ENCODE measurements around the gene BANF1.
A peak's percentile ranks its signal among the peaks of the same experiment; 100 is the strongest.
"Not testable (repeated sequence)": the region's sequence is repeated elsewhere in the genome, so short reads cannot be mapped to it uniquely, and the experiment has no call there.

BANF1 gene

DNA sequence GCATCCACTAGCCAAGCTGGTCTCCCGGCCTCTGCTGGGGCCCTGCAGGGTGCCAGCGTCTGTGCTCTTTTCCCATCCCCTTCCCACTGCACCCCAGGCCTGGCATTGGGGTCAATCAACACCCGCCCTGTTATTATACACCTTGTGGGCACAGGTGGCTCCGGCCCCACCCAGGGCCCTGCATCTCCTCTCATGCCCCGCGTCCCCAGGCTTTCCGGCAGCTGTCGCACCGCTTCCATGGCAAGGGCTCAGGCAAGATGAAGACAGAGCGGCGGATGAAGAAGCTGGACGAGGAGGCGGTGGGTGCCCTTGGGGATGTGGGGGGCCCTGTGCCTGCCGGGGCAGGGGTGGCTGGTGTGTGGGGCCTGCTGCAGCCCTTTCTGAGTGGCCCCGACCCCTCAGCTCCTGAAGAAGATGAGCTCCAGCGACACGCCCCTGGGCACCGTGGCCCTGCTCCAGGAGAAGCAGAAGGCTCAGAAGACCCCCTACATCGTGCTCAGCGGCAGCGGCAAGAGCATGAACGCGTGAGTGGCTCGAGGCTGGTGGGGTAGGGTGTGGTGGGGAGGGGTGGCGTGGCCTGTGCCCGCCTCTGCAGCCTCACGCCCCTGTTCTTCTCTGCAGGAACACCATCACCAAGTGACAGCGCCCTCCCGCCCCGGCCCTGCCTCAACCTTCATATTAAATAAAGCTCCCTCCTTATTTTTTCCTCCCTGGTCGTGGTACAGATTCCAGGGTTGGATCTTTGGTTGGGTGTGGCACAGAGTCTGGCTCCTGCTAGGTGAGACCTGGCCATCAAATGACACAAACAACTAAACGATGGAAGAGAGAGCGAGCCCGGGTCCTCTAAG lies 23.7 kb upstream of the BANF1 start:
- DNase-seq (ENCODE audit: low spot score): no peak

DNA sequence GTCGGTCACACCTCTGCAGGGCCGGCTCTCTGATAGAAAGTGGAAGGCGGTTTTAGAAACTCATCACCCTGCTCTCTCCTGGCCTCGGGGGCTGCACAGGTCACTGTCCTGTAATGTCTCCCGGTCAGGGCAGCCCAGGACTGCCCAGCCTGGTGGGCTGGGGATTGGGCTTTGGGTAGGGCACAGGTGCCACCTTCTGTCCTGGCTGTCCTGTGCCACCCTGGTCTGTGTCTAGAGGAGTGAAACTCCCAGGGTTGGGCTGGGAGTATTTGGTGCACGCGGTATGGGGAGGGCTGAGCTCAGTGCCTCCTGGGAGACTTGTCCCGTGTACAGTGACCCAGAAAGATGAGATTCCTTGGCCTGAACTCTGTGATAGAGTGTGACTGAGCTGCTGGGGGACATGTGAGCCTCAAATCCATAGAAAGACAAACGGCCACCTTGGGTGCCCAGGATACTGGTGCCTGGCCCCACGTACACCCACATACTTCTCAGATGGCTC lies 23.0 kb upstream of the BANF1 start:
- no peak for DNase-seq (ENCODE audit: low spot score)

DNA sequence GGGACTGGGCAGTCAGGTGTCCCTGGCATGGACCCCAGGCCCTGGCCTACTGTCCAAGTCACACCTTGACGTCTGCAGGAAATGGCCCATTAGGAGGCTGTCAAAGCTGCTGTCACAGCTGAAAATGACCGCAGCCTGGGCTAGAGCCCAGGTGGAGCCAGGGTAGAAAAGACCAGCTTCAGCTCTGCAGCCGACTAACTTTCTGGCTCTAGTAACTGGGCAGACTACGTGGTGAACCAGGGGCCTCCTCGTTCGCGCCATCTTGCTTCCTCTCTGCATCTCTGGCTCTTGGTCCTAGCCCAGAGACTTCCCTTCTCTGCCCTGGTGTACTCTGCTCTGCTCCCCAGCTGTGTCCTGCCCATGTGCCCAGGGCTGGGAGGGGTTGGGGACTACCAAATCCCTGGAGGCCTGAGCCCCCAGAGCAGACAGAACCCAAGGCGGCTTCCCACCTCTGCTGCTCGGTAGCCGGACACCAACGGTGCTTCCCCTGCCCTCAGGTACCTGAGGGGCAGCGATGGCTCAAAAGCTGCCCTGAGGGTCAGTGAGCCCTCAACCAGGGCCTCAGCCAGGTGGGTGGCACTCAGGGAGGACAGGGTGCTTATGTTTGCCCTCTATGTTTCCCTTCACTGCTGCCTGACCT lies 21.1 kb upstream of the BANF1 start:
- DNase-seq (ENCODE audit: low spot score): no peak

DNA sequence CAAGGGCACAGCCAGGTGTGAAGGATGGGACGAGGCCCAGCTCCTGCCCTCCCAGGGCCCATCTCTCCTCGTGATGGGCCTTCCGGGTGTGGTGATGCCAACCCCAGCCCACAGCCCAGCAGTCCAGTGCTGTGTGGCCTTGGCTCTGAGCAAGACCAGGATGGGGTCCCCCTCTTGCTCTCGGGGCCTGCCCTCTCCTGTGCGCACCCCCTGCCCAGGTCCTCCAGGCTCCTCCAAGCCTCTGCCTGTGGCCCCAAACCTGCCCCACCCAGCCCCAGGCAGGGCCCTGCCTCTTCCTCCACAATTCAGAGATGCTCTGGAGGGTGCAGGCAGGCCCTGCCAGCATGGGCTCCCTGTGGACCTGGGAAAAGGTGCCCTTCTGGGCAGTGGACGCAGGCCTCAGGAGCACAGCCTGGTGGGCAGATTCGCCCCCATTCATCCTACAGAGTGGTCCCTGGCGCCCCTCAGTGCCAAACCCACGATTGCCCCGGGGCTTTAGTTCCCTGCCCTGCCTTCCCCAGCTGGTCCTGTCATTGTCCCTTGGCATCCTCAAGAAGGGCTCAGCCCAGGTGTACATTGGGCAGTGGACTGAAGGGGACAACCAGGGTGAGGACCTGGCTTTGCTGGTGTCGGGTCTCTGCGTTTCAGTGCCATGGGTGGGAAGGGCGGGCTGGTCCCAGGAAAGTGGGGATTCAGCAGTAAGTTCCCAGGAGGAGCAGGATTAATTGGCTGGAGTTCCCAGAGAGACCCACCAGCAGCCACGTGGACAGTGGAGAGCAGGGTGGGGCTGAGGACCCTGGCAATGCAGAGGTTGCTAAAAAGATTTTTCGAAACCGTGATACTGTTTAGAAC lies 20.1 kb upstream of the BANF1 start:
- DNase-seq (ENCODE audit: low spot score): no peak

DNA sequence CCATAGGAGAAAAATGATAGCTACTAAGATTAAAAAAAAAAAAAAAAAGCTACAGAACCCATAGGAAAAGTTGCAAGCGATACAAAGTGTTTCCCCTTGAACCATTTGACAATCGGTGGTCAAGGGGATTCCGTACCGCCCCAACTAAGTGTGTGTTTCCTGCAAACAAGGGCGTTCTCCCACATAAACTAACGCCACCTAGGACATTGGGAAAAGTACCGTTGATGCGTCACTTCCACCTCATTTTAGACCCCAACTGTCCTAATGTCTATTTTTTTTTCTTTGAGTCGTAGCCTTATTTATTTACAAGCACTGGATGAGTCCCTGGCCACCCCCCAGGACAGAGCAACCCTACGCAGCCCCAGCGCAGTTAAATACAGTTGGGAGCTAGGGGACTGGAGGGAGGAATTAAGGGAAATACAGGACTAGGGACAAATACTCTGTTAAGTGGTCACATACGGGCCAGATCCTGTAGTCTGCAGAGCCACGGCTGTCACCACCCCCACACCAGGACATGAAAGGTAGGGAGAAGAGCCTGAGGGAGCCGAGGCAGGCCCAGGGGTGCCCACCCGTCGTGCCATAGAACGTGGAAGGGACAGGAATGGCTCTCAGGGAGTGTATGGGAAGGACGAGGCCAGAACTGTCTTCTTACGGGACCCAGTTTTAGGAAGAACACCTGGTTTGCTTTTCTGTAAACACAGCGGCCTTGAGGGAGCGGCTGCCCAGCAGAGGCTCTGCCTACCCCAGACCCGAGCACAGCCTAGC lies 19.3 kb upstream of the BANF1 start:
- DNase-seq (ENCODE audit: low spot score): no peak

DNA sequence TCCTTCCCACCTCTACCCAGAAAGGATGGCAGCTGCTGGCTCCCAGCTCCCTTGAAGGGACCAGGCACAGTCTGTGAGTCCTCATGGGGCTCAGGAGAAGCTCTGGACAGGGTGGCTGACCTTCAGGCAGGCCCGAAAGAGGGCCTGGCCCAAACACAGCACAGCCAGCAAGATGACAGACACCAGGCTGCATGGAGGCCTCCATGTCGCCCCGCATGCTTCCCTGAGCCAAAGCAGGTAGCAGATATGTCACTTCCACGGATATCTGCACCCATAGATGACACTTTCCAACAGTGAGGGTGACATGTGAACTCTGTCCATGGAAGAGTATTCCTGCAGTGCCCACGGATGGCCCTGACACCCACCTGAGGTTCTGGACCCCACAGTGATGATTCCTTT lies 18.7 kb upstream of the BANF1 start:
- no peak for DNase-seq (ENCODE audit: low spot score)

DNA sequence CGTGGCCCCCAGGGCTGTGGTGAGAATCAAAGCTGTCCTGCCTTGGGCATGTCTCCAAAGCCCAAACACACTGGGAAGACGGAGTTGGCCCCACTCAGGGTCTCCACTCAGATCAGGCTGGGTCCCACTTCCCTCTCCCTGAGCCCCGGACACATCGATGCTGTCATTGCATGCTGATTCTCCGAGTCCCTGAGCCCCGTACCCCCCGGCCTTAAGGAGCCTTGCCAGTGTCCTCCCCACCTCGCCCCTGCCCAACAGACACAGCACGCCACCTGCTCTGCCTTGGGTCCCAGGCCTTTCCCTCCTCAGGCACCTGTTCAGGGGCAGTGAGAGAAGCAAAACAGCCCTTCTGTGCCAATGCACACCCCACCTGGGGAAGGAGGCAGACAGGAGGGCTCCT lies 15.0 kb upstream of the BANF1 start:
- DNase-seq (ENCODE audit: low spot score): no peak

DNA sequence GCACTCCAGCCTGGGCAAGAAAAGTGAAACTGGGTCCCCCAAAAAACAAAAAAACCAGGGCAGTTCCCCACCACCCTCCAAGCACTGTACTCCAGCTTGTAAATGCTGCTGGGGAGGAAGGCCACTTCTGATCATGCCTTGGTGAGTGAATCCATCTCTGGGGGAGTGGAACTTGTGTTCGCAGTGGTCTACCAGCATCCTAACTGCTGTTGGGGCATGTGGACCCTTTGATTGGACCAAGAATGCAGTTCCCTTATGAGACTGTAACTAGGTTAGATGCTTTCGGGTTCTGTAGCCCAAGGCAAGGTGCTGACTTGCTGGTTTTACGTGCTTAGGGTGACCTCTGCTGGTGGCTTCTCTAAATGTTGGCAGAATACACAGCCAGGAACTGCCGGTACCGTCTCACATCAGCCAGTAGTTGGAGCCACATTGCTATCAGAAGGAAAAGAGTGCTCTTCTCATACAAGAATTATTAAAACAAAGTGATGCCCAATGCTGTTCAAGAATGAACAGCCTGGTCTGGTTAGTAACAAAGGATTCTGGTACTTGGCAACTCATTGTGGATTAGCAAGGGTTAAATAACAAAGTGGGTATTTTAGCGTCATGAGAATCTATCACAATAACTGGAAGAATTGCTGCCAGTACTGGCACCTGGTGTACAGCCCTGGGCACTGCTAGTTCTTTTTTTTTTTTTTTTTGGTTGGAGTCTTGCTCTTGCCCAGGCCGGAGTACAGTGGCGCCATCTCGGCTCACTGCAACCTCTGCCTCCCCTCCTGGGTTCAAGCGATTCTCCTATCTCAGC lies 13.3 kb upstream of the BANF1 start:
- DNase-seq (ENCODE audit: low spot score): peak; percentile 91

DNA sequence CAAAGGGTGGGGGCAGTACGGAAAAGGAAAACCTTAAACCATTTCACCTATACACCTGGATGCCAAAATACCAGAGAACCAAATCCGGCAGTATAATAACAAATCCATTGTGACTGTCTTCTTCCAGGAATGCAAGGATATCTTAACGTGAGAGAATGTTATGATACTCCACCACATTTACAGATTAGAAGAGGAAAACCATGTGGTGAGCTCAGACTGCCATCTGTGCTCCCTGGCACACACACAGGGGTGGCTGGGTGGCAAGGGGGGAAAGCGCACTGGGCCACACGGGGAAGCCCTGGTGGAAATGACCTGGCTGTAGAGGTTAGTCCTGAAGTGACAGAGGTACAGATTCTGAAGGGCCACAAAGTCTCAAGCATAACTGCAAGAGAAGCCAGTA lies 10.2 kb upstream of the BANF1 start:
- no peak for DNase-seq (ENCODE audit: low spot score)

DNA sequence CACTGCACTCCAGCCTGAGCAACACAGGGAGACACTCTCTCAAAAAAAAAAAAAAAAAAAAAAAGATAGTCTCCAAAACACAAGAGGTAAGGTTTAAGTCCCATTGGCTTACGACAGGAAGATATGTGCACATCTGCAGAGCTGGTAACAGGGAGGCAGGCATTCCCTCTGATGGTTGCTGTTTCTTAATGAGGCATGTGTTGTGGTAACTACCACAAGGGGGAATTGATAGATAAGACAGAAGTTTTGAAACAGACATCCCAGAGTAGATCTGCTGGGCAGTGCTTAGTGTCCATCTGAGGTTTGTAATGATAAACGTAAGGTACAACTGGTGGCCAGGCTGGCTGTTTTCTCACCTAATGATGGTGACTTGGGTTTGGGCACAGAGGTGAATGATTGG lies 5.0 kb upstream of the BANF1 start:
- DNase-seq (ENCODE audit: low spot score): no peak

DNA sequence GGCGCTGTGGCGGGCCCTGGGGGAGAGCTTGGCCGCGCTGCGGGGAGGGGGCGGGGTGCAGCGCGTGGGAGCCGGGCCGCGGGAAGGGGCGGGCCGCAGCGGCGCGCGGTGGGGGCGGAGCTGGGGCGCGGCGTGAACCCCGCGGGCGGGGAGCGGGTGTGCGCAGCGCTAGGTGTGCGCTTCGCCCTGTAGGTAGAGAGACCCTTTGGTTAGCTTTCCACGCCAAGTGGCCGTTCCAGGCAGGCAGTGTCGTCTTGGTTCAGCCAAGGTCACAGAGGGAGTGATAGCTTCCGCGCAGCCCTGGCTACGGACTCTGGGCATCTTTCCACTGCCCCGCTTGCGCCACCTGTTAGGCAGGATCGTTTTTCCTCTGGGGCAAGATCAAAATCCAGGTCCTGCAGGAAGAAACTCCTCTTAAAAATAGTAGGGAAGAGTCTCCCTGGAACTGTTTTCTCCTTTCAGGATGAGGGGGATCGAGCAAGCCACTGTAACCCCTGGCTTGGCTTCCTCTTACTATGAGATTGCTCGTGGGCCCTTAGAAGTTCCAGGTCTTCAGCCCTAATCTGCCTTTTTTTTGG lies 434 bp downstream of the BANF1 start:
- DNase-seq (ENCODE audit: low spot score): peak; percentile 90

DNA sequence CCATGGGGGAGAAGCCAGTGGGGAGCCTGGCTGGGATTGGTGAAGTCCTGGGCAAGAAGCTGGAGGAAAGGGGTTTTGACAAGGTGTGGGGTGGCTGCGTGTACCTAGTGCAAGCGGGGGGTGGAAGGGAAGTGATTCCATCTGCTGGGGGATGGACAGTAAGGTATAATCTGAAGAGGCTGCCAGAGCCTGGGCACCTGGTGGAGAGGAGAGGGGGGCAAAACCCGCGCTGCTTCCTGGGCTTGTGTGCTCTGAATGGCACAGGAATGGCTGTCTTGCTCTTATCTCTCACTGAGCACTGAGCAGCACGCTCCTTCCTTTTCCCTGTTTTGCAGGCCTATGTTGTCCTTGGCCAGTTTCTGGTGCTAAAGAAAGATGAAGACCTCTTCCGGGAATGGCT lies 988 bp downstream of the BANF1 start:
- DNase-seq (ENCODE audit: low spot score): no peak

DNA sequence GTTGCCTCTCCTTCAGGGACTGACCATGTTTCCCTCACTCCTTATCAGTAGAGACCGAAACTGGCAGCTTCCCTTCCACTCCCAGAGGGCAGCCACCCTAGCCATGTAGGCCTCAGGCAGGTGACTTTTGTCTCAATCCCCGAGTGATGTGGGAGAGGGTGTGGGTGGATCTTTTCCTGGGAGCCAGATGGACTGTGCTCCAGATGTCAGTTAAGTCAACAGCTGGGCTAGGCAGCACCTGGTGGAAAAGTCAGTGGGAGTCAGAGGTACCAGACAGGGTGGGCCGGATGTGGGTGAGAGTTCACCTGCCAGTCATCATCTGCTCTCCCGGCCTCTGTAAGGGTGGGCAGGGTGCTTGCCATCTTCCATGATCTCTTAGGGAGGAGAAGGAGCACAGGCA lies 1.9 kb downstream of the BANF1 start:
- DNase-seq (ENCODE audit: low spot score): no peak

DNA sequence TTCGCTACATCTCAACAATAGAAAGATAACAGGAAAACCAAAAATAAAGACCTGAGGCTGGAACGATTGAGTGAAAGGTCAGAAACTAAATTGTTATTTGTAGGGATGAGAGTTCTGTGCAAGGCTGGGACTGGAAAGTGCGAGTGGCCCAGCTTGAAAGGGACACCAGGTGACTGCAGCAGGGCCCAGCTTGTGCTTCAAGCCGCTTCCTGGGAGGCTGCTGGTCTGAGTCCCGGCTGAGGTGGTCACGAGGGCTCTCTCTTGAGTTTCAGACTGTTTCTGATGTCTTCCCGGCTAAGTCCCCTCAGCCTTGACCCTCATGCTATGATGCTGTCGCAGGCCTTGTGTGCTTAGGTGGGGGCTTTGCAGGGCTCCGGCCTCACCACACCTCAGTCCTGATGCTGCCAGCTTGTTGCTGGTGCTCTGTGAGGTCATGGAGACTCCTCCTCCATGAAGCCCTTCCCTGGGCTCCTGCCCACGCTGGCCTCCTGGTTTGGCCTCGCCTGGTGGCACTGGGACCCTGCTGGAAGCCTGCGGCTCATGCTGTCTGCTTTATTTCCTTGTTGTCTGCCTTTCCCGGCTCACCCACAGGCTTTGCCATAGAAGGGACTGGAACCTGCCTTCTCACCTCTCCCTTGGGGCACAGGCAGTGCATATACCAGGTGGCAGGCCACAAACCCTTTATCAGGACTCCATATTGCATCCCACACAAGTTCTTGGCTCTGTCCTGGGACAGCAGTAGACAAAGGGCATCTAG lies 4.0 kb downstream of the BANF1 start:
- DNase-seq (ENCODE audit: low spot score): no peak

DNA sequence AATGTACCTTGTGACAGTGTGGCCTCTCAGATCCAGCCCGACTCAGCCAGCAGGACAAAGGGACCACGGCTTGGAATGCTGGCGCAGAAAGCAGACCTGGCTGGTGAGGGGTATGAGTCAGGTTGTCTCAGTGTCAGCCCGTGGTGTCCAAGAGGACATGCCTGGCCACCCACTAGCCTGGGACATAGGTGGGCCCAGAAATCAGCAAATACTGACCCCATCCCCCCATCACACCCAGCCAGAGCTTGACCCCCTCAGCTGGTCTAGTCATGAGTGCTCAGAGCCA lies 4.5 kb downstream of the BANF1 start:
- no peak for DNase-seq (ENCODE audit: low spot score)

DNA sequence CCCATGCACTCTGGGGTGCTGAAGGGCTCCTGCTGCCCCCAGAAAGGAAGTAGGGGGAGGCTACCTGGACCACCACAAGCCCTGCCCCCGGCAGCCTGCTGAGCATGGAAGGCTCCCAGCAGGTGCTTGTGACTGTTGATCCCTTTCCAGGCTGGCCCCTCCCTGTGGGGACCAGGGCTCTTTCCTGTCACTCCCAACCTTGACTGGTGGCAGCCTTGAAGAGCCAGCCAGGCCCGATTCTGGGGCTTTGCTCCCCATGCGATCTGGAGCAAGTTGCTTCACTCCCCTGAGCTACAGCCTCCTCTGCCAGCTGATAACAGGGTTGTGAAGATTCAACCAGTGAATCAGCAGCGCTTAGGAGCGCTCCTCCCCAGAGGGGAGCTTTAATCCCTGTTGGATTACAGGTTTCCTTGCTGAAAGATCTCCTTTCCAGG lies 4.9 kb downstream of the BANF1 start:
- DNase-seq (ENCODE audit: low spot score): no peak

DNA sequence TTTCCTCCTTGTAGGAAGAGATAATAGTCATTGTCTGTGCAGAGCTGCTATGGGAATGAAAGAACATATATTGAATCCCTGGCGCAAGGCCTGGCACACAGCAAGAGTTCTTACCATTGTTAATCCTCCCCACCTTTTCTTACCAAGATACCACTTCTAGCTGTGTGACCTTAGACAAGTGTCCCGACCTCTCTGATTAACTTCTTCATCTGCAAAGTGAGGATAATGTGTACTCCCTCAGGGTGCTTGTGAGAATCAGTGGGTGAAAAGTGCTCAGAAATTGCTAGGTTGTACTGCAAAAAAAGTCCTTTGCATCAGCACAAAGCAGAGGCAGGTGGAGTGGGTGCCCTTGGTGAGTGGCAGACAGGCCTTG lies 5.8 kb downstream of the BANF1 start:
- DNase-seq (ENCODE audit: low spot score): no peak

DNA sequence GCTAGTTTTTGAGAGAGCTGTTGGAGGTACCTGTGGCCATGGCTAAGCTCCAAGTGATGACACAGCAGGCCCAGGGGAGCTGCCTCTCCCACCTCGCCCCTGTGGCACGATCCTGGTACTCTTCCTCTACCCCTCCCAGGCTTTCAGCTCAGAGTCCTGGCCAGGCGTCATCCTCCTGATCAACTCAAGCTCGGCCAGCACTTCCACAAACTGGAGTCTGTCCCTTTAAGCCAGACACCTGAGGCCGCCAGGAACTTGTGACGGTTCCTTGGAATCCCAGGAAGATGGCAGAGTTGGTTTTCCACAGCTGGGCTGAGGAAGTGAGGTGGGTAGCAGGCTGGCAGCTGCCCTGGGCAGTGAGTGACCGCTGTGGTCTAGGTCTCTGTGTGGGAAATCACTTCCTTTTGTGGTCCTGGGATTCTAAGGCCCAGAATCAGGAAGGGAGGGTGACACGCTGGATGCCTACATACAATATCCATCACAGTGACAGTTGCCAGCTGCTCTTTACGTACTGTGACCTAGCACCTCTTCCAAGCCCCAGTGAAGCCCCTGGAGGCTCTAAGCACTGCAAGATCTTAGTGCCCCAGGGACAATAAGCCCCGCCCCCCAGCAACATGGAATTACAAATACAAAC lies 6.3 kb downstream of the BANF1 start:
- DNase-seq (ENCODE audit: low spot score): no peak

DNA sequence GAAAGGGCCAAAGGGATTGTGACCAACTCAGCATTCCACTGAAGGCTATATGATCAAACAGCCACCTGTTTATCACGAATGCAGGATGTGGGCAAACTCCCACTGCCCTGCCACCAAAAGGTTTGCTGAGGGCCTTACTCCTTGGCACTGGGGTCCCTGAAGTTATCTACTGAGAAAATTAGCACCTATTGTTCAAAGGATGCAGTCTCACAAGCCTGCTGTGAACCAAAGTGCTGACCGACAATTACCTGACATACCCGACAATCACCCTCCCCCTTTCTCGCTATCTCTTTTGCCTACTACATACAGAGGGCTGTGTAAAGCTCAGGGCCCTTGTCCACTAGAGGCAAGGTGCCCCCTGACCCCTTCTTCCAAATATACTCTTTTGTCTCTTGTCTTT lies 7.7 kb downstream of the BANF1 start:
- not testable (repeated sequence) for DNase-seq (ENCODE audit: low spot score)

Measured in GM03348 (cell line).